OCI-LY3 (cell line): Measurements from ENCODE around the gene PARP2.

Experiments used
- H2AFZ ChIP-seq: fragments of 200-600, 300-600 bp; shearing (Covaris generic); 2 replicates; pipeline ENCODE4 v1.6.0; 2014; ENCODE audit warnings: antibody characterized with exemption, low read depth, low read length
- H3K27ac ChIP-seq: fragments of 200-600, 300-600 bp; sonication (generic); 2 replicates; pipeline ENCODE4 v1.5.1; 2014; ENCODE audit warnings: mild to moderate bottlenecking, low read length, moderate library complexity, mixed read lengths
- H3K27me3 ChIP-seq: fragments of 200-600, 300-600 bp; sonication (generic); 2 replicates; pipeline ENCODE4 v1.6.1; 2014; ENCODE audit warnings: low read depth, low read length, mixed read lengths
- H3K36me3 ChIP-seq: fragments of 200-600, 300-600 bp; sonication (generic); replicated peaks from 2 replicates; pipeline ENCODE3; 2014; ENCODE audit warnings: low read depth, low read length, mixed read lengths
- H3K4me1 ChIP-seq: fragments of 300-600, 200-600 bp; sonication (generic); 2 replicates; pipeline ENCODE4 v1.6.1; 2014; ENCODE audit warnings: low read length, mixed read lengths
- H3K4me2 ChIP-seq: fragments of 200-600, 300-600 bp; sonication (generic); 2 replicates; pipeline ENCODE4 v1.6.1; 2014; ENCODE audit warnings: low read length, mixed read lengths
- H3K4me3 ChIP-seq: fragments of 300-600, 200-600 bp; sonication (generic); 2 replicates; pipeline ENCODE4 v1.5.1; 2014; ENCODE audit warnings: antibody characterized with exemption, mild to moderate bottlenecking, low read length, moderate library complexity
- H3K79me2 ChIP-seq: fragments of 300-600, 200-600 bp; shearing (Covaris generic); 2 replicates; pipeline ENCODE4 v1.6.1; 2014; ENCODE audit warnings: mild to moderate bottlenecking, low read length, mixed read lengths
- H3K9ac ChIP-seq: fragments of 300-600, 200-600 bp; shearing (Covaris generic); 2 replicates; pipeline ENCODE4 v1.6.0; 2014; ENCODE audit warnings: mild to moderate bottlenecking, low read length, moderate library complexity
- H3K9me3 ChIP-seq: fragments of 200-600, 300-600 bp; shearing (Covaris generic); 2 replicates; pipeline ENCODE4 v1.6.1; 2014; ENCODE audit warnings: low read length, mixed read lengths; ENCODE audit not compliant: insufficient read depth
- H4K20me1 ChIP-seq: fragments of 200-600, 300-600 bp; sonication (generic); 2 replicates; pipeline ENCODE4 v1.6.1; 2016; ENCODE audit warnings: low read length, mixed read lengths; ENCODE audit not compliant: insufficient read depth
- CTCF ChIP-seq: fragments of 200-600, 300-600 bp; sonication (generic); IDR thresholded peaks from 2 replicates; pipeline ENCODE4 v1.5.1; 2014; ENCODE audit warnings: antibody characterized with exemption, low read length, low read depth
- EZH2phosphoT487 ChIP-seq: fragments of 200-600 bp; shearing (Covaris generic); IDR thresholded peaks from 2 replicates; pipeline ENCODE4 v1.6.1; 2018; ENCODE audit warnings: antibody characterized with exemption, mixed run types, low read depth

Gene PARP2

GRCh38 chr14:20388159-20388558 is 44.7 kb downstream of the PARP2 start:
- peak overlapping the region; percentile 71 for H3K27ac ChIP-seq
- no peak overlapping the region for H2AFZ ChIP-seq
- peak overlapping the region; percentile 30; the same call in 1 of the 2 replicates for H3K4me2 ChIP-seq
- TF ChIP-seq CTCF (no peak), EZH2phosphoT487 (no peak)
- no peaks in the 10 kb centered on the region for H3K9me3 ChIP-seq
- no peaks in the 10 kb centered on the region for H3K27me3 ChIP-seq
- H3K4me1 ChIP-seq = peaks cover 10% of the 10 kb centered on the region
- peaks cover 72% of the 10 kb centered on the region for H3K36me3 ChIP-seq
- no peak overlapping the region for H3K9ac ChIP-seq
- H4K20me1 ChIP-seq = no peaks in the 10 kb centered on the region
- H3K4me3 ChIP-seq = no peak overlapping the region
- H3K79me2 ChIP-seq = no peaks in the 10 kb centered on the region

DNA sequence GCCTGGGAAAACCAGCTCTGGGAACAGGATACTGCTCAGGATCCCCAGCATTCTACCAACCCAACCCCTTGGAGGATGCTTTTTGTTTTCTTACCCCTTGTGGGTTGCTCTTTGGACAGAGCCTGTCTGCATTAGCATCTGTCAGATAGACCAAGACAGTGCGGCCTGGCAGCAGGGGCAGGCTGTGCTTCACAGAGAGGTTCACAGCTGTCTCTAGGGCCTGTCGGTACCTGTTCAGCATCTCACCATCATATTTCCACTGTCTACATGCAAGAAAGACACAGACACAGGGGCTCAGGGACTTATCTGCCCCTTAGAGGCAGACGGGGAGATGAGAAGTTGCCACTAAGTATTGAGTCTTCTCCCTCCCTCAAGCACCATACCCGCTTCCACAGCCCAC is 48.1 kb downstream of the PARP2 start:
- Histone ChIP-seq H3K9ac (no peak overlapping the region), H3K4me2 (no peak overlapping the region), H4K20me1 (no peaks in the 10 kb centered on the region), H3K9me3 (no peaks in the 10 kb centered on the region), H3K36me3 (peaks cover 61% of the 10 kb centered on the region), H3K27ac (no peak overlapping the region), H3K4me3 (no peak overlapping the region), H2AFZ (no peak overlapping the region), H3K4me1 (peaks cover 10% of the 10 kb centered on the region), H3K79me2 (no peaks in the 10 kb centered on the region), H3K27me3 (no peaks in the 10 kb centered on the region)
- no peak for TF ChIP-seq EZH2phosphoT487
- no peak for TF ChIP-seq CTCF

DNA sequence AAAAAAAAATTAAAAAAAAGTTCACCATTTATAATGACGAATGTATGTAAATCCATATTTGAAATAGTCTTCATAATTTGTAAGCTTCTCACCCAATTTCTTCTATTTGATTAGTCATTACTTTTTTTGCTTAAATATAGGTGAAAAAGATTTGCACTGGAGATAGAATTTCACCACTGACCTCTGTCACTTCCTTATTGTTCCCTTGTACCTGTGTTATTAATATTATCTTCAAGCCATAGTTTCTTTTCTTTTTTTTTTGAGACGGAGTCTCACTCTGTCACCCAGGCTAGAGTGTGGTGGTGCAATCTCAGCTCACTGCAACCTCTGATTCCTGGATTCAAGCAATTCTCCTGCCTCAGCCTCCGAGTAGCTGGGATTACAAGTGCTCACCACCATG is 54.1 kb downstream of the PARP2 start:
- Histone ChIP-seq H3K79me2 (no peaks in the 10 kb centered on the region), H3K27ac (no peak overlapping the region), H3K9me3 (no peaks in the 10 kb centered on the region), H3K27me3 (no peaks in the 10 kb centered on the region), H3K4me3 (no peak overlapping the region), H4K20me1 (no peaks in the 10 kb centered on the region), H3K36me3 (peaks cover 45% of the 10 kb centered on the region), H3K9ac (no peak overlapping the region), H3K4me1 (no peaks in the 10 kb centered on the region), H3K4me2 (no peak overlapping the region), H2AFZ (no peak overlapping the region)
- TF ChIP-seq EZH2phosphoT487 (no peak), CTCF (no peak)

DNA sequence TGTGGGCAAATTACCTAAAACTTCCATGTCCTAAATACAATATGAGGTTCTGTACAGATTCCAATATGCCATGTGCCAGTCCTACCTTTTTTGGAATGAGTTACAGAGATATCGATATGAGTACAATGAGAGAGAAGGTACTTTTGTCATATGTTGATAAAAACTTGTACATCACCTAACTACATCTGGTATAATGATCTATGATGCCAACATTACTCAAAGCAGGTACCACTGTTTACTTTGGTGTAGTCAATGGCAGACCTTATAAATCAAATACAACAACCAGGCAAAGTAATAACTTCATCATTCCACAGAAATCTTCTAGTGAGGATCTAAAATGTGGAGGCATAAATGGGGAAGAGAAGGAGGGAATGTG is 57.1 kb downstream of the PARP2 start:
- no peak overlapping the region for H2AFZ ChIP-seq
- no peaks in the 10 kb centered on the region for H3K4me1 ChIP-seq
- peaks cover 14% of the 10 kb centered on the region; the same call in 1 of the 2 replicates for H3K79me2 ChIP-seq
- no peaks in the 10 kb centered on the region for H4K20me1 ChIP-seq
- H3K4me3 ChIP-seq = no peak overlapping the region
- no peak overlapping the region for H3K27ac ChIP-seq
- TF ChIP-seq EZH2phosphoT487 (no peak), CTCF (no peak)
- H3K9me3 ChIP-seq = no peaks in the 10 kb centered on the region
- peaks cover 55% of the 10 kb centered on the region for H3K36me3 ChIP-seq
- H3K4me2 ChIP-seq = no peak overlapping the region
- no peak overlapping the region for H3K9ac ChIP-seq
- H3K27me3 ChIP-seq = no peaks in the 10 kb centered on the region
